Keratinocyte (primary cell): Measurements from ENCODE around the gene PPP2R5E. TPM values are rescaled to one million over a fixed set of nuclear protein-coding genes. Genes with fewer than 3 reads are reported as not detected.

Experiments used
- DNase-seq: peaks from one replicate; pipeline ENCODE4 v3.0.0-alpha.2; 2011; ENCODE audit warnings: low read depth, missing footprints, low spot score
- FAIRE-seq: peaks from 2 replicates; lab custom pipeline; 2011; peaks lifted over from hg19 to GRCh38; lab: Jason Lieb, UNC
- H2AFZ ChIP-seq: 2 replicates; pipeline ENCODE4 v1.6.0; 2012; ENCODE audit warnings: low read length, control low read depth, inconsistent platforms; ENCODE audit not compliant: control insufficient read depth
- H3K27ac ChIP-seq: 2 replicates; pipeline ENCODE4 v1.5.1; 2011; ENCODE audit warnings: low read length; ENCODE audit not compliant: control insufficient read depth, insufficient read depth
- H3K27me3 ChIP-seq: 3 replicates; pipeline ENCODE4 v1.6.0; 2011; ENCODE audit warnings: low read length; ENCODE audit not compliant: control insufficient read depth, insufficient read depth; ENCODE audit errors: extremely low read depth
- H3K36me3 ChIP-seq, 2 experiments: 2 replicates in 1 of 2; 3 replicates in 1 of 2; pipeline ENCODE4 v1.5.1; 2011; ENCODE audit warnings: low read length in 2 of 2, mild to moderate bottlenecking in 1 of 2; ENCODE audit not compliant: control insufficient read depth in 2 of 2, insufficient read depth in 2 of 2; ENCODE audit errors: extremely low read depth in 1 of 2
- H3K4me1 ChIP-seq: 3 replicates; pipeline ENCODE4 v1.5.1; 2011; ENCODE audit warnings: low read length; ENCODE audit not compliant: control insufficient read depth, insufficient read depth; ENCODE audit errors: extremely low read depth
- H3K4me2 ChIP-seq: 3 replicates; pipeline ENCODE4 v1.6.0; 2011; ENCODE audit warnings: low read depth, low read length; ENCODE audit not compliant: control insufficient read depth, insufficient read depth; ENCODE audit errors: extremely low read depth
- H3K4me3 ChIP-seq, 3 experiments: fragments of 200-600 bp in 1 of 3; sonication (generic) in 1 of 3; 2 replicates in 2 of 3; 3 replicates in 1 of 3; pipeline ENCODE4 v1.5.1; 2011 to 2016; ENCODE audit warnings: low read length in 3 of 3, mild to moderate bottlenecking in 3 of 3, control low read depth in 2 of 3, inconsistent platforms in 1 of 3, low read depth in 1 of 3, mixed read lengths in 1 of 3, mixed run types in 1 of 3, moderate library complexity in 1 of 3; ENCODE audit not compliant: control insufficient read depth in 2 of 3, insufficient read depth in 2 of 3; ENCODE audit errors: extremely low read depth in 1 of 3
- H3K79me2 ChIP-seq: 2 replicates; pipeline ENCODE4 v1.6.0; 2012; ENCODE audit warnings: low read length; ENCODE audit not compliant: control insufficient read depth, insufficient read depth
- H3K9ac ChIP-seq: 3 replicates; pipeline ENCODE4 v1.6.0; 2011; ENCODE audit warnings: low read length; ENCODE audit not compliant: control insufficient read depth, insufficient read depth; ENCODE audit errors: extremely low read depth
- H3K9me1 ChIP-seq: 3 replicates; pipeline ENCODE4 v1.6.0; 2011; ENCODE audit warnings: low read length; ENCODE audit not compliant: control insufficient read depth, insufficient read depth; ENCODE audit errors: extremely low read depth
- H3K9me3 ChIP-seq: 2 replicates; pipeline ENCODE4 v1.5.1; 2012; ENCODE audit warnings: low read depth, low read length; ENCODE audit not compliant: control insufficient read depth
- H4K20me1 ChIP-seq: 3 replicates; pipeline ENCODE4 v1.6.0; 2011; ENCODE audit warnings: low read length; ENCODE audit not compliant: control insufficient read depth, insufficient read depth; ENCODE audit errors: extremely low read depth
- EZH2 ChIP-seq: IDR thresholded peaks from one replicate; pipeline ENCODE4 v1.6.1; 2012; ENCODE audit warnings: inconsistent platforms, mild to moderate bottlenecking, low read length, moderate library complexity
- dilution Hi-C: fragments of 300-500 bp; cut with MboI; formaldehyde crosslinking; loops from one replicate; pipeline ENCODE4 v1.7.0; 2020; ENCODE audit warnings: low sequenced_read_pairs; ENCODE audit not compliant: extremely low pct_ligation_motif_present
- polyA plus RNA-seq, 5 experiments: library from polyadenylated mRNA; depleted of rRNA in 3 of 5; stranded (reverse) in 3 of 5; stranded (forward) in 1 of 5; unstranded in 1 of 5; fragments of >200 nt; gene quantifications; 1 replicate in 1 of 5; 2 replicates in 3 of 5; 3 replicates in 1 of 5; pipeline versions ENCODE4 v1.2.1 to v1.2.3, GENCODE V29; 2011 to 2012; ENCODE audit warnings: missing spikeins in 2 of 5, low read depth in 1 of 5, low replicate concordance in 1 of 5
- TF ChIP-seq, protein P1 (sequence below), 3 experiments: IDR thresholded peaks in 1 of 3; conservative IDR thresholded peaks in 1 of 3; optimal IDR thresholded peaks in 1 of 3; 2 replicates in 2 of 3; 3 replicates in 1 of 3; pipeline versions ENCODE3 to v1.5.1; 2011; ENCODE audit warnings: low read length in 3 of 3, mild to moderate bottlenecking in 3 of 3, moderate library complexity in 2 of 3, control low read depth in 1 of 3, inconsistent platforms in 1 of 3; ENCODE audit not compliant: insufficient read depth in 2 of 3; ENCODE audit errors: extremely low read depth in 1 of 3

The PPP2R5E gene
- polyA plus RNA-seq, 1 donor (not counting 4 experiments of a cell fraction or from before 2014, with no cell fraction given) = 22.7 TPM

DNA sequence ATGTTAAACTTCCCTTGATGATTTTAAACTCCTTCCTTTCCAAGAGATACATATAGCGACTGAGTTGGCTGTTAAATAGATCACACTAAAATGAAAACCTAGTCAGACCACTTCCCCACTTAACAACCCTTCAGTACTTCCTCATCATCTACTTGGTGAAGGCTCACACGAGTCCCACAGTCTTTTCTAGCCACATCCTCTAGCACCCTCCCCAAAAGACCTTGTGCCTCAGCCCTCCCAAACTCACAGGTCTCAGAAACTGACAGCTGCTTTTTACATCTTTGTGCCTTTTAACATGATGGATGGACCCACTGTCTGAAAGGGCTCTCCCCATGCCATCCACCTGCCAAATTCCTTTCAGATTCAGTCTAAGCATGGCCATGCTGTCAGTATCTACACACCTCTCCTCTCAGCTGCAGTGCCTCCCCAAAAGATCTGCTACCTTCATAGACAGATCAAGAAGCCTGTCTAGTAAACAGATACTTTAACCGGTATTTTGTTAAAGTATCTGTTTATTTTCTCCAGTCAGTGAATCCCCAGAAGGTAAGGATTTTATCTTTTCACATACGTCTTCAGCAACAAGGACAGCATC is 159.3 kb downstream of the PPP2R5E start:
- DNase-seq (no peak), FAIRE-seq (no peak)
- no peak overlapping the region for H3K4me2 ChIP-seq
- no peak overlapping the region for H3K4me3 ChIP-seq
- H3K9me3 ChIP-seq = no peaks in the 10 kb centered on the region
- TF ChIP-seq EZH2 = no peak
- TF ChIP-seq, protein P1, sequence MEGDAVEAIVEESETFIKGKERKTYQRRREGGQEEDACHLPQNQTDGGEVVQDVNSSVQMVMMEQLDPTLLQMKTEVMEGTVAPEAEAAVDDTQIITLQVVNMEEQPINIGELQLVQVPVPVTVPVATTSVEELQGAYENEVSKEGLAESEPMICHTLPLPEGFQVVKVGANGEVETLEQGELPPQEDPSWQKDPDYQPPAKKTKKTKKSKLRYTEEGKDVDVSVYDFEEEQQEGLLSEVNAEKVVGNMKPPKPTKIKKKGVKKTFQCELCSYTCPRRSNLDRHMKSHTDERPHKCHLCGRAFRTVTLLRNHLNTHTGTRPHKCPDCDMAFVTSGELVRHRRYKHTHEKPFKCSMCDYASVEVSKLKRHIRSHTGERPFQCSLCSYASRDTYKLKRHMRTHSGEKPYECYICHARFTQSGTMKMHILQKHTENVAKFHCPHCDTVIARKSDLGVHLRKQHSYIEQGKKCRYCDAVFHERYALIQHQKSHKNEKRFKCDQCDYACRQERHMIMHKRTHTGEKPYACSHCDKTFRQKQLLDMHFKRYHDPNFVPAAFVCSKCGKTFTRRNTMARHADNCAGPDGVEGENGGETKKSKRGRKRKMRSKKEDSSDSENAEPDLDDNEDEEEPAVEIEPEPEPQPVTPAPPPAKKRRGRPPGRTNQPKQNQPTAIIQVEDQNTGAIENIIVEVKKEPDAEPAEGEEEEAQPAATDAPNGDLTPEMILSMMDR (optimal IDR thresholded peaks at IDR 0.05 in 1 of 3, IDR thresholded peaks at IDR 0.05 in 1 of 3, conservative IDR thresholded peaks at IDR 0.05 in 1 of 3; ENCODE audit: extremely low read depth in 1 of 3, insufficient read depth in 2 of 3, low read length in 3 of 3) = no peak
- no peaks in the 10 kb centered on the region for H3K27me3 ChIP-seq
- no peak overlapping the region for H2AFZ ChIP-seq
- no peak overlapping the region for H3K9ac ChIP-seq
- dilution Hi-C loops = no loop called here
- peaks cover 13 to 20% of the 10 kb centered on the region in 2 experiments for H3K36me3 ChIP-seq
- H3K27ac ChIP-seq = no peak overlapping the region
- no peaks in the 10 kb centered on the region for H3K4me1 ChIP-seq
- H3K9me1 ChIP-seq = no peaks in the 10 kb centered on the region
- no peaks in the 10 kb centered on the region for H3K79me2 ChIP-seq
- H4K20me1 ChIP-seq = no peaks in the 10 kb centered on the region

DNA sequence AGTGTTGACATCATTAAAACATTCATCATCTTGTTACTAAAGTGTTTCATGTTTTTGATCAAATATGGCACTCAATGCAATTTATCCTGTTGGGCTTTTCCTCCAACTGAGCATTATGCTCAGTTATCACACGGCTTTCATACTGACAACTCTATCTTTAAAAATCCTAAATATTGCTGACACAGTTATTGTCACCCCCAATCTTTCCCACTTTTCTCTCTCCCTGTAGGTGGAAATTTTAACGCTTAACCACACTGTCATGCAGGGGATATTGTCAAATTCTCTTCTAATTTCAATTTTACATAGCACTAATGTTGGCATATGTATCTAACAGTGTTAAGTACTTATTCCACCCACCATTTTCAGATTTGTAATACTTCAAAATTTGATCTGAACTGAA is 164.7 kb downstream of the PPP2R5E start:
- FAIRE-seq (no peak), DNase-seq (no peak)
- no peak overlapping the region for H3K4me3 ChIP-seq
- H3K27me3 ChIP-seq = no peaks in the 10 kb centered on the region
- dilution Hi-C loops = no loop called here
- H2AFZ ChIP-seq = no peak overlapping the region
- peaks cover 2% of the 10 kb centered on the region for H3K4me1 ChIP-seq
- H3K9me1 ChIP-seq = no peaks in the 10 kb centered on the region
- TF ChIP-seq, protein P1 (optimal IDR thresholded peaks at IDR 0.05 in 1 of 3, IDR thresholded peaks at IDR 0.05 in 1 of 3, conservative IDR thresholded peaks at IDR 0.05 in 1 of 3; ENCODE audit: extremely low read depth in 1 of 3, insufficient read depth in 2 of 3, low read length in 3 of 3) = no peak
- TF ChIP-seq EZH2 = no peak
- no peak overlapping the region for H3K9ac ChIP-seq
- no peak overlapping the region for H3K27ac ChIP-seq
- H4K20me1 ChIP-seq = no peaks in the 10 kb centered on the region
- no peak overlapping the region for H3K4me2 ChIP-seq
- no peaks in the 10 kb centered on the region for H3K9me3 ChIP-seq
- peaks cover 4 to 9% of the 10 kb centered on the region in 2 experiments for H3K36me3 ChIP-seq
- no peaks in the 10 kb centered on the region for H3K79me2 ChIP-seq
